NCI-H748 (cell line): ENCODE results near the gene CC2D1A.
A peak's percentile ranks its signal among the peaks of the same experiment; 100 is the strongest.

Source experiments
- DNase-seq: peaks from one replicate; lab custom pipeline; 2025; ENCODE audit not compliant: unreplicated experiment; lab: John Stamatoyannopoulos, UW

CC2D1A gene

DNA sequence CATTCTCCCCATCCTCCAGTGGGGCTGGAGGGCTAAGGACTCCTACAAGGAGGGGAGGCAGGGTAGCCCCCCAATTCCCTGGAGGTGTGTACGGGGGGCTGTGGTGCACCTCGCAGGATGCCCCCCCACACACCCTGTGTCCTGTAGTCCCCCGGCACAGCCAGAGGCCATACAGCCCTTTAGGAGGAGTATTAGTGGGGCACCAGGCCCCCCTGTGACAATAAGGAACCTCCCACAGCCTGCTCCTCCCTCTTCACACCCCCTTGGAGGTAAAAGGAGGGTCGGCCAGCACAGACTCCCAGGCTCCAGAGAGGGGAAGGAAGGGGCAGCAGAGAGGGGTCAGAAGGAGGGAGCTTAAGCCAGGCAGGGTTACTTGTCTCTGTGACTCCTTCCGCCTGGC, 29.2 kb upstream of the CC2D1A start, which contains the start of gene NANOS3:
NANOS3 (plus strand) TSS at position 301 of the 400 bp plus-strand sequence. CDS start 115 bp downstream, outside the sequence.
- DNase-seq = no peak

DNA sequence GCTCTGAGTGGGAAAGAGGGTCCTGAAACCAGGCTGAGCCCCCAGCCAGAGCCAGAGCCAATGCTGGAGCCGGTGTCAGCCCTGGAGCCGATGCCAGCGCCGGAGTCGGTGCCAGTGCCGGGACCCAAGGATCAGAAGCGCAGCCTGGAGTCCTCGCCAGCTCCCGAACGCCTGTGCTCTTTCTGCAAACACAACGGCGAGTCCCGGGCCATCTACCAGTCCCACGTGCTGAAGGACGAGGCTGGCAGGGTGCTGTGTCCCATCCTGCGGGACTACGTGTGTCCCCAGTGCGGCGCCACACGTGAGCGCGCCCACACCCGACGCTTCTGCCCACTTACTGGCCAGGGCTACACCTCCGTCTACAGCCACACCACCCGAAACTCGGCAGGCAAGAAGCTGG, 28.7 kb upstream of the CC2D1A start:
- no peak for DNase-seq

DNA sequence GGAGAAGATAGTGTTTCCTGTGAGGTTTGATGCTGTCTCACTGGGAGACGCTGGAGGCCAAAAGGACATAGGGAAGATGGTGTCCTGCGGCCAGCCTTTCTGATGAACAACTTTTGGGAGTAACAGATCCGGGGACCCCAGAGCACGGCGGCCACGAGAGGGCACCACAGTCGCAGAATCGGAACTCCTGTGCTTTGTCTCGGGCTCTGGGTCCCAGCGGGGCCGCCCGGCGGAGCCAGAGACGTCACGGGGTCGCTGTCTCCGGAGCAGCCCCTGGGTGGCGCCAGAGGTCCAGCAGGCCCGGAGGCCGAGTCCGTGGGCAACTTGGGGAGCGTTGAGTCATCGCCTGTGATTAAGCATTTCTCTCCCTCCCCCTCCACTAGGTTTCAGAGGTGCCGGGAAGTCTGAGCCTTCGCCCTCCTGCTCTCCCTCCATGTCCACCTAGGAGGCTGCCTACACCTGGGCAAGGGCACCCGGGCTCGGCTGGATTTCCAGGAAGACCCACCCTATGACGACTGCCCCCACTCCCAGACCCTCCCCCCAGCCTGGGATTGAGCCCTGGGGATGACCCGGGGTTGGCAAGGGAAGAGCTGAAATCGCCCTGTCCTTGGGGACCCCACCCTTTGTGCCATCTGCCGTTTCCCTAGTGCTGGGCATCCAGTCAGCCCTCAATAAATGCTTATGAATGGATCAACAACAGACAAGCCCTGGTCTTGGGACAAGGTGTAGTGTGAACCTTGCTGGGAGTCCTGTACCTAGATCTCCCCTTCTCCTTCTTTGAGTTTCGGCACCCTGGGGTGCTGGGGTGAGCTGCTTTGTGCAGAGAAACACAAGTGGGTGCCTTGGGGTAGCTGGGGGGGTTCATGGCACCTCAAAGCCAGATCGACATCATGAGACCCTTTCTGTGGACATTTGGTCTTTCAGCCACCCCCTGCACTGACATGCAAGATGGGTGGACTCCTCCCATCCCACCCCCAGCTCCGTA, 25.6 kb upstream of the CC2D1A start:
- DNase-seq = peak; percentile 90

DNA sequence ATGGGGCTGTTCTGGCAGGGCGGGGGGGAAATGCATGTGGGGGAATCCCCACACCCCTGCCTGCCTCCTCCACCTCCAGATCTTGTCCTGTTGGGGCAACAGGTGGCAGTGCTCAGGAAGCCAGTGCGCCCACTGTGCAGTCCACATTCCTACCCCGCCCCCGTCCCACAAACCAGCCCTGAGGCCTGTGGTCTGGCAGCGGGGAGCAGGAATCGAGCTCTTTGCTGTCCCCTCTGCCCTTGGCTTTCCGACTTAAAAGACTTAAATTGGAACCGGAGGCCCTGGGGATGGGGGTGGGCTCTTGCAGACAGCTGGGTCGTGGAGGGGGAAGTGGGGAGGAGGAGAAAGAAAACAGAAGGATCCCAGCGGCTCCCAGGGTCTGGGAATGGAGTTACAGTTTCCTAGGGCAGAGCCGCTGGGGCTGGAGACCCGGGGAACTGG, 24.7 kb upstream of the CC2D1A start:
- no peak for DNase-seq

DNA sequence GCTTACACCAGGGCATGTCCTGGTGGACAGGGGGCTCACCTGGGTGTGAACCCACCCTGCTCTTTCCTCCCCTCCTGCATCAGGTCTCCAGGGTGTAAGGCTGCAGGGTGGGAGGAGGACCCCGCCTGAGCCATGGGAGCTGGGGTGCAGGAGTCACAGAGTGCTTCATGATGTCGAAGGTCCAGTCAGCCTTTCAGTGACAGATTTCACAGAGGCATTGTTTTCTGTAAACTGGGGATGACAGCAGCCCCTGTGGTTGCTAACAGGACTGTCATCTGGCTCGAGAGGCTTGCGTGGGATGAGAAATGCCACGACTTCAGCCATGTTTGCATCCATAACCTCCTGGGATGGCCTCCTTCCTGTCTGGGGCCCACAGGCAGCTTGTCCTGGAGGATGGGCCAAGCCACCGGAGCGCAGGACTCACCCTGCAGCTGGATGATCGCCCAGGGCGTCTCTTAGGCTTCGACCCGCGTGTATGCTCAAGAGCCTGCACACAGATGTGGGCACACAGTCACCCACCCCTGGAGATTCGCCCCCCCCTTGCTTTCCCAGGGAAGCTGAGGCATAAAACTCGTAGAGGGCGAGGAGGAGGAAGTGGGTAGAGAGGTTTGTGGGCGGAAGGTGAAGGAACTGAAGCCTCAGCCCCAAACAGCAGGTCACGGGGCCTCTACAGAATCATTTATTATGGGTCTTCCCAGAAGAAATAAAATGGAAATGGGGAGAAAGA, 24.1 kb upstream of the CC2D1A start:
- no peak for DNase-seq

DNA sequence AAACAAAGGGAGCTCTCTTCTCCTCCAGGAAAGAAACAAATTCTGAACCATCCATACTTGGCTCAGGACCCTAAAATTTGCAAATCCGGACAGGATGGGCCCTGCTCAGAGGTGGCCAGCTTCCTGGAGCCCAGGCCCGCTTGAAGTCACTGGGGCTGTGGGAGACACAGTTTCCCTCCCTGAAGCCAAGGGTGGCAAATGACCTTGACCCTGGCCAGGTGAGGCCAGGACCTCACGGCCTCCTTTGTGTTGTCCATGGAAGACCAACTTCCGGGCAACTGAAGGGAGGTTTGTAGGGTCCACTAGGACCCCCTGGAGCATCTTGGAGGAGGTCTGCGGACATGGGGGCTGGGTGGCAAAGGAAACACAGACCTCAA, 23.6 kb upstream of the CC2D1A start:
- DNase-seq = no peak

DNA sequence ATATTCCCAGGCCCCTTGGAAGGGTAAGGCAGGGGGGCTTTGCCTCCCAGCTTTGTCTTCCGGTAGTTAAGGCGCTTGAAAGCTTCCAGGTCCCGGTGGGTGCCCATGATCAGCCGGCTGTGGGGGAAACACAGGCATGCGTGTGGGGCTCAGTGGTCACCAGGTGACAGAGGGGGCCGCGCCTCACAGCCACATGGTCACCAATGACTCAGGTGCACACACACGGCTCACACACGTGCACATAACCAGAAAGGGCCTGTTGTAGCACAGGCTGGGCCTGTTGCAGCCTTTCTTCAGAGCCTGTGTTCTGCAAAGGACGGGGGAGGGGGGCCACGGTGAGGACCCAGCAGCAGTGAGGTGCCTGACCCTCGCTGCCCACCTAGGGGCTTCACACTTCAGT, 23.2 kb upstream of the CC2D1A start:
- DNase-seq = no peak

DNA sequence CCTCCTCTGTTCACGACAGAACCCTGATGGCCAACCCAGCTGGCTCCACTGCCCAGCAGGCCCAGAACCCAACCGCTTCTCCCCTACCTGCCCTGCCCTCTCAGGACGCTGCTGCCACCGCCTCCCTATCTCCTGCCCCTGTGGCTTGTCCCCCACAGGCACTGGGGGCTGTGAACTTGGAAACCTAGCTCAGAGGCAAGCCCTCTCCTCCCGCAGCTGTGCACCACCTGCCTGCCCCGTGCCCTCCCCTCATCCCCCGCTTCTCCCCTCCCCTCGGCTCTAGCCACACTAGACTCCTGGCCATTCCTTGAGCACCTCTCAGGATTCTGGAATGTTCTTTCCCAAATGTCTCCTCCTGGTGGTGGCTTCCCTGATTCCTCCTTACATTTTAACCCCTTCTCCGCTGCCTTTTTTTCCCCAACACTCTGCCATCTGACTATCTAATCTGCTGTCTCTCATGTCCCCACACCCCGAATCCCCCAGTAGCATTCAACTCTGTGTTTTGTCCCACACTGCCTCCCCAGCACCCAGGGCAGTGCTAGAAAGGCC, 22.4 kb upstream of the CC2D1A start:
- no peak for DNase-seq

DNA sequence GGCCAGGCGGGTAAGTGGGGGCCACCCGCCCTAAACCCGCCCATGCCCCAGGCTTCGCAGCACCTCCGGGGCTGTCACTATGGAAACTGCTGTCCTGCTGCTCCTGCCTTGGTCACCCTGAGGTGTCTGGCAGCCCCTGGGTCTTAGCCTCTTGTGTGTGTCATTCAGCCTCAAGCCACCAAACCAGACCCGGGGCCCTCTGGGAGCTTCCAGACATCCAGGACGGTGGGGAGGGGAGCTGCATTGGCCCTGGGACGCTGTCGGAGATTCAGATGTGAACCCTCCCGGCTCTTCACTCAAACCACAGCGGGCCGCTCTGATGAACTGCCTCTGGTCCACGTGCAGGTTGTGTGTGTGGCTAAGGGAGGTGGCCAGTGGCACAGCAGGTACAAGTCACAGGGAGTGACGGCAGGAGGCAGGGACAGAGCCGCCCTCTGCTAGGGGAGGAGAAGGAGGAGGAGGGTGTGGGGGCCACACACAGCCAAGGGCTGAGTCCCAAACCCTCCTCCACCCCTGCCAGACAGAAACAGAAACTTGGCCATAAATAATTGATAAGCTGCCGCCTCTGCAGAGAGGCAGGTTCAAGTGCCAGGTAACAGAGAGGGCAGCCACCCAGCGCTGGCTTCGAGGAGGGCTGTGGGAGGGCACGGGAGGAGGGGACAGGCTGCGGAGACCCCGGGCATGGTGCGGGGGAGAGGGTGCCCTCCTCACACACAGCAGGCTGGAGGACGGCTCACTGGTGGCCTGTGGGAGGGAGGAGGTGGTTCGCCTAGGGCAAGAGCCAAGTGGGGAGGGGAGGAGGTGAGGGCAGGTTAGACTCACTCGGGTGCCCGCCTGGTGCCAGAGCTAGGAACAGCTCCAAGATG, 21.0 kb upstream of the CC2D1A start:
- DNase-seq = no peak

DNA sequence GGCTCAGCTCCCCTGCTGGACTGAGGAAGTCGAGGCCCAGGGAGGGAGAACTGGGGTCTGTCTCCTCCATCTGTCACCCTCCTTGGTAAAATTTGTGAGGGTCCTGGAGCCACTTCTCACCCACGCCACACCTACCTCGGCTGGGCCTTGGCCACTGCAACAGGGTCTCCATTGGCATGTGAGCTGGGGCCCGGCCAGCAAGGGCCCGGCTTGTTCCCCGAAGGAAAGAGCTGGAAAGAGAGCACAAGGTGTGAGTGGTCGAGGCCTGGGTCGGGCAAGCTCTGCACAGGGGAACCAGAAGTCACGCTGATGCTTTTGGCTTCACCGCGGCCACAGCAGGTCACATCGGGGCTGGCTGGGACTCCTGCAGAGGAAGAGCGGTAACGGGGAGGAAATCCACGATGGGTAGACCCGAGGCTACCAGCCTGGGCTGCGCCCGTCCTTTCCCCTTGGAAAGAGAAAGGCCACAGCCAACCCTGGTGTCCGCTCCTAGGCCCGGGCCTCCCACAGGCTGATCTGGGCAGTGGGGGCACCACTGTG, 20.1 kb upstream of the CC2D1A start:
- DNase-seq = no peak

DNA sequence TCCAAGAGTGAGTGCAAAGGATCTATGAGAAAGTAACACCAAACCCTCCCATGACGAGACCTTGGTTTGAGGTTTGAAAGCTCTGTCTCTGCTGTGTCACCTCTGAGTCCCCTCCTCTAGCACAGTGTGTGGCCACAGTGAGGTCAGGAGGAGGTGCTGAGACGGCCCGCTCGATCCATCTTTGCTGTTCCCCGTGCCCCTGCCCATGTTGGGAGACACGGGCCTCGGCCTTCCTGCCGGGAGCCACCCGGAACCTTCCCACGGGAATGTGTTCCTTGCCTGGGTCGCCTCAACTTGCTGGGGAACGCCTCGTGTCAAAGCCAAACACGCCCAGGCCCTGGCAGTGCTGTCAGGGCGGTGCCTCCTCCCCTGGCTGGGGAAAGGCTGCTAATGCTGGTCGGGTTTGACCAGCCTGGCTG, 19.0 kb upstream of the CC2D1A start:
- DNase-seq = no peak

DNA sequence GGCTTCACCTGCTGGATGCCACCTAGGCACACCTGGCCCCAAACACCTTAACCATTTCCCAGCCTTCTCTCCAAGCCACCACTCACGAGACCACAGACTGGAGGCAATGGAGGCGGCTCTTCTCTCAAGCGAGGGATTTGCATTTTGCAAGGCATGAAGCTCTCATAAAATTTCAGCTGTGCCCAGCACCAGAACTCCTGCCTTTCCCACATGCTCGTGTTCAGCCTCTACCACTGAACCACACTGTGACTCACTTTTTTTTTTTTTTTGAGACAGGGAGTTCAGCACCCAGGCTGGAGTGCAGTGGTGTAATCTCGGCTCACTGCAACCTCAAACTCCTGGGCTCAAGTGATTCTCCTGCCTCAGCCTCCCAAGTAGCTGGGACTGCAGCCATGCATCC, 18.5 kb upstream of the CC2D1A start:
- no peak for DNase-seq

DNA sequence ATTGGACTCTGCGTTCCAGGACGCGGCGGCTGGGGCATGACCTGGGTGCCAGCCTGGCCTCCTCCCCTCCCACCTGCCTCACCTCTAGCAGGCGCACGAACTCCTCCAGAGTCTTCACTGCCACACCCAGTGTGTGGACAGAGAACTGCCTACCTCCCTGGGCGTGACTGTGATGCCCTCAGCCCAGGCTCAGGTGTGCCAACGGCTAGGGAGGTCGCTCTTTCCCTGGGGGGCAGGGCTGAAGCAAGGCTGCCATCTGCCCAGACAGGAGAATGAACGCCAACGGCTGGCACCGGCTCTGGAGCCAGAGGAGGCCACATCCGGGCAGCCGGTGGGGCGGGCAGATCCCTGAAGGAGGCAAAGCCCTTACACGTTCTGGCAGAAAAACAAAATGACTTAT, 17.7 kb upstream of the CC2D1A start:
- no peak for DNase-seq

DNA sequence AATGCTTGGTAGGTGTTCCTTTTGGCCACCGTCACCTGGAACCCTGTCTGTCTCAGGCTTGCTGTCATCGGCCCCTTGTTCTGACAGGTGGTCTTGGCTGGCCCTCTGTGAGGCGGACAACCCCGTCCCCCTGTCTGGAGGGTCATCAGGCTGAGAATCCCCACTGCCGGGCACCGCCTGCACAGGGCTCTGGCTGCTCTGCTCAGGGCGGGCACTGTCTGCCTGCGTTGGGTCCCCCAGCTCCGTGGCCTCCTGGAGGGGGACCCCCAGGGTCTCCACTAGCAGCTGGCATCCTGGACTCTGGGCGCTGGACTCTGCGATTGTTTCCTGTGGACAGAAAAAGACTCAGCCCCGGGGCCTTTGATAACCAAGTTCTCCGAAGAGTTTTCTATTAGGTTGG, 15.9 kb upstream of the CC2D1A start:
- DNase-seq = no peak

DNA sequence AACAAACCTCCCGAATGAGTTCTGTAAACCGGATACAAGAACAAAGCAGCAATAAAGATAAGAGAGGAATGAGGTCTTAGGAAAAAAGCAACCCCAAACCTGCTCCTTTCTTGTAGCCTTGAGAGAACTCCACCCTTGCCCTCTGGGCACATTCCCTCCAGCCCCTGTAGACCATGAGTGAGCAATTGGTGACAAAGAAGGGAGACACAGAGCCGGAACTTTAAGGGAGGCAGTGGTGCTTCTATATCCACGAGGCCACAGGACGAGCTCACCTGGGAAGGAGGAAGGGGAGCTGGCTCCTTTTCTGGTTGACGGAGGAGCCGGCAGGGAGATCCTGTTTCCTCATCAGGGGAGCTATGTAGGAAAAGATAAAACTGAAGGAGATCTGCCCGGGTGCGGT, 13.1 kb upstream of the CC2D1A start:
- no peak for DNase-seq

DNA sequence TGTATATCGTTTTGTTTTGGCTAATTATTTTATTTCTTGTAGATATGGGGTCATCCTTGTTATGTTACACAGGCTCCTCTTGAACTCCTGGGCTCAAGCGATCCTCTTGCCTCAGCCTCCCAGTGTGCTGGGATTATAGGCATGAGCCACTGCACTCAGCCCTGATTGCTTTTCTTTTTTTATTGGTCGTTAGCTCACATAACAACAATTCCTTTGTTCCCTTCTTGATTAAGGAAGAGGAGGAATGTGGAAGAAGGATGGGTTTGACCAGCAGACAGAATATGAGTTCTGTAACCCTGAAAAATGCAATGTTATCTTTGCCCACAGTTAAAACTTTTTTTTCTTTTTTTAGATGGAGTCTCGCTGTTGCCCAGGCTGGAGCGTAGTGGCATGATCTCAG, 11.4 kb upstream of the CC2D1A start:
- no peak for DNase-seq

DNA sequence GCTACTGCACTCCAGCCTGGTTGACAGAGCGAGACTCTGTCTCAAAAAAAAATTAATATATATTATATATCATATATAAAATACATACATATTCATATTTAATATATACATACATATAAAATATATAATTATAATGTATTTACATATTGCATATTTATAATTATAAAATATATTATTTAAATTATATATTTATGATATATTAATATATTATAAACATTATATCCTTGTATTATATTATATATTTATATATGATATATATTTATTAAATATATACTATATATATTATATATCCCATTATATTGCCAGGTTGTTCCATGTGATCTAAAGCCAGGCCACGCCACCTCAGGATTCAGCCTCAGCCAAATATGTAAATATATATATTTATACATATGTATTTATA, 9.8 kb upstream of the CC2D1A start:
- no peak for DNase-seq

DNA sequence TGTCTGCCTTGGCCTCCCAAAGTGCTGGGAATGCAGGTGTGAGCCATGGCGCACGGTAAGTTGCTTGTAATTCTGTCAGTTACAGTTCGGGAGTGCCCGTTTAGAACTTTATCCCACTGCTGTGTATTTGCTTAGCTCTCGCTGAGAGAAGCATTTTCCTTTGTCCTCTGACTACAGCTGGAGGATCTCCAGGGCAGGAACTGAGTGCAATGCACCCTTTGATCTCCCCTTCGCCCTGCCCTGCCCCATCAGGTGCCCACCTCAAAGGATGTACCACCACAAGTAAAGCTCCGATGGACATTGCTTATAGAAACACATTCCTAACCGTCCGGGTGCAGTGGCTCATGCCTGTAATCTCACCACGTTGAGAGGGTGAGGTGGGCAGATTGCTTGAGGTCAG, 6.6 kb upstream of the CC2D1A start:
- DNase-seq = no peak

DNA sequence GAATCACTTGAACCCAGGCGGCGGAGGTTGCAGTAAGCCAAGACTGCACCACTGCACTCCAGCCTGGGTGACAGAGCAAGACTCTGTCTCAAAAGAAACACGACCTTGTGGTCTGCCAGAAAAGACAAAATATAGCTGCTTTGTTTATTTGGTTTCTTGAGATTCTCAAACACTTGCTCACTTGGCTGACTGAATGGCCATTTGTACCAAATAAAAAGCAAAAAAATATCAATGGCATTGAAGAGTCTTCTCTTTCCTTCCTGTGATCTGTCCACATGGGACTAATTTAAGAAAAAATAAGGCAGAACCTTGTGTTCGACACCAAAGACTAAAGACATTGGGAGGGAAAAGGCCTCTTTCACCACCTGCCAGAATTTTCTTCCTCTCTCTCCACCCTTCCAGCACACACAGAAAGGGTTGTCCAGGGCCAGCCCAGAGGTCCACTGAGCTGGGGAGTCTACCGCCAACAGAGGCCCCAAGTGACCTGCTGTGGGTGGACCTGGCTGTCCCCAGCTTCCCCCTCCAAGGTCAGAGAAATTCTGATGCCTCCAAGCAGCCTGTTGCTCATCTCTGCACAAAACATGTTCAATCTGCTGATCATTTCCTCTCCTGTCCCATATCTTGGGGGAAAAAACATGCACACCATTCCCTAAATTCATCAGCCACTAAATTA, 6.0 kb upstream of the CC2D1A start:
- no peak for DNase-seq

DNA sequence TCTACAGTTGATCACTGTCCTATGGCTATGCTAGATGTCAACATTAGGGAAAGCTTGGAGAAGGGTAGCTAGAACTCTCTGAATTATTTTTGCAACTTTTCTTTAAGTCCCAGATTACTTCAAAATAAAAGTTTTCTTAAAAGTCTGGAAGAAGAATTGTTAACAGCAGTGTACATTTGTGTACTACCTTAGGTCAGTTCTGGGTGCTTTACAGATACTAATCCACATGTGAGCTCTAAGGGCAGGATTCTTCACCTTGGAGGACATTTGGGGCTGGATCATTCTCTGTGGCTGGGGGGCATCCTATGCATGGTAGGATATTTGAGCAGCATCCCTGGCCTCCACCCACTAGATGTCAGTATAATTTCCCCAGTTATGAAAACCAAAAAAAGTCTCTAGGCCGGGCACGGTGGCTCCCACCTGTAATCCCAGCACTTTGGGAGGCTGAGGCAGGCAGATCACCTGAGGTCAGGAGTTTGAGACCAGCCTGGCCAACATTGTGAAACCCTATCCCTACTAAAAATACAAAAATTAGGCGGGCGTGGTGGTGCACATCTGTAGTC, 2.9 kb upstream of the CC2D1A start:
- DNase-seq = peak; percentile 4
